Medulla oblongata (tissue), 1 donor: ENCODE results near the gene SNRNP25.

Source experiments
- DNase-seq: peaks from one replicate; pipeline ENCODE4 v3.0.0-alpha.2; 2015; ENCODE audit errors: extremely low spot score

SNRNP25 gene

GRCh38 chr16:101586-101985 is 48.0 kb downstream of the SNRNP25 start:
- no peak for DNase-seq

GRCh38 chr16:102060-102855 is 48.6 kb downstream of the SNRNP25 start:
- peak; percentile 64 for DNase-seq

GRCh38 chr16:104355-104754 is 50.7 kb downstream of the SNRNP25 start:
- DNase-seq: no peak

GRCh38 chr16:104928-105327 is 51.3 kb downstream of the SNRNP25 start:
- DNase-seq: no peak

GRCh38 chr16:105521-105920 is 51.9 kb downstream of the SNRNP25 start:
- DNase-seq: no peak

GRCh38 chr16:106623-107324 is 53.1 kb downstream of the SNRNP25 start:
- peak; percentile 88 for DNase-seq
